Activated CD4-positive, alpha-beta T cell treated with anti-CD3 and anti-CD28 coated beads, Interleukin-2, amount 10 ng/mL, durations not matched to agents 24 days and 14 days (primary cell): ENCODE data around the gene ADARB2. TPM values are rescaled to one million over a fixed set of nuclear protein-coding genes. Genes with fewer than 3 reads are reported as not detected.

Source experiments
- DNase-seq: peaks from one replicate; pipeline ENCODE4 v3.0.0; 2022
- H3K27ac Mint-ChIP-seq: one replicate; pipeline ENCODE4 v1.8.0; 2022; ENCODE audit warnings: mild to moderate bottlenecking, mixed read lengths
- H3K27me3 Mint-ChIP-seq: one replicate; pipeline ENCODE4 v1.8.0; 2022; ENCODE audit warnings: mixed read lengths
- H3K36me3 Mint-ChIP-seq: one replicate; pipeline ENCODE4 v1.8.0; 2022; ENCODE audit warnings: low read depth, mild to moderate bottlenecking, mixed read lengths
- H3K4me1 Mint-ChIP-seq: one replicate; pipeline ENCODE4 v1.8.0; 2021; ENCODE audit warnings: mixed read lengths
- H3K4me3 Mint-ChIP-seq: one replicate; pipeline ENCODE4 v1.8.0; 2022; ENCODE audit warnings: mild to moderate bottlenecking, moderate library complexity, mixed read lengths
- H3K9me3 Mint-ChIP-seq: one replicate; pipeline ENCODE4 v1.8.0; 2021; ENCODE audit warnings: mixed read lengths
- intact Hi-C: fragments of 100-400 bp; cut with micrococcal nuclease; formaldehyde crosslinking; loops from one replicate; pipeline ENCODE4 v1.15.1; 2023
- total RNA-seq: library from RNA; stranded (reverse); gene quantifications from 2 replicates; pipeline ENCODE4 v1.2.3, GENCODE V29; 2022

Gene ADARB2
- total RNA-seq, 1 donor from 2014 or later: not detected

DNA sequence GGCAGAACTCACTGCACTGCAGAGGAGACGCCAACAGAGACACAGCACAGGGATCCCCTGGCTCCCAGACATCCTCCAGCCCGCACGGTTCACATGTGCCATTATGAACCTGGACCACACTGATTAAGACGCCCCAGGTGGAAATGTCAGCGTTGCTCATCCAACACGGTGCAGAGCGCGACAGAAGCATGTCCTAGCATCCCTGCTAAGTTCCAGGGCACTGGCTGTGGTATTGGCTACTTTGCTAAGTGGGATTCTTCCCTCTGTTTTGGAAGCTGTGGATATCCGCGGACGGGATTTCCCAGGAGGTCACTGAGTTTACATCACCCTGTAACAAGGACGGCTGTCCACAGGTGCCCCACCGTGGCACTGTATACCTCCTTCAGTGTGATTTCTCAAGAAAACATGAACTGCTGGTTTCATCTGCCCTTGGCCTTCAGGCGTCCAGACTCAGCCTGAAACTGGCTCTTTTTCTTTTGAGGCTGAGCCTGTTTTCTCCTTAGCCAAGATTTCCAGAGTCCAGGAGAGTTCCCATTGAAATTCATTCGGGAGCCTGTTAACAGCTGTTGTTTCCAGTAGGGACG lies 357.1 kb downstream of the ADARB2 start:
- Mint-ChIP-seq H3K4me1 (no peaks in the 10 kb centered on the region), H3K9me3 (no peaks in the 10 kb centered on the region), H3K4me3 (no peak overlapping the region), H3K27me3 (peaks cover 28% of the 10 kb centered on the region), H3K36me3 (no peaks in the 10 kb centered on the region), H3K27ac (no peak overlapping the region)
- DNase-seq: no peak
- intact Hi-C loops: no loop called here

DNA sequence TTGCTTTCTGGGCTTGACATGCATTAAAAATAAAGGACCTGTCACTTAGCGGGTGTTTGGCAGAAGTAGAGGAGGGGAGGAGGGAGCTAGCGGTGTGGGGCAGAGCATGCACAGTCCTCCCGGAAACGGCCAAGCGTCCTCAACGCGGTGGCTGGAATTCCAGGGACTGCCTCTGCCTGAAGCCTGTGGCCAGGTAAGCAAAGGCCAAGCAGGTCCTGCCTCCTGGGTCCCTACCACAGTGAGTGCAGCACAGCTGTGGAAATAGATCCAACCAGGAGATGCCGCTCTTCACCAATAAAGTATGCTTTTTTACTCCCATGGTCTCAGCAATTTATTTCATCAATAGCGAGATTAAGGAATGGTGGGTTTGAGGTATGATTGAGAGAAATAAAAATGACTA lies 357.7 kb downstream of the ADARB2 start:
- no peak for DNase-seq
- Mint-ChIP-seq H3K27ac (no peak overlapping the region), H3K9me3 (no peaks in the 10 kb centered on the region), H3K36me3 (no peaks in the 10 kb centered on the region), H3K4me3 (no peak overlapping the region), H3K4me1 (no peaks in the 10 kb centered on the region), H3K27me3 (peaks cover 27% of the 10 kb centered on the region)
- intact Hi-C loops: no loop called here

DNA sequence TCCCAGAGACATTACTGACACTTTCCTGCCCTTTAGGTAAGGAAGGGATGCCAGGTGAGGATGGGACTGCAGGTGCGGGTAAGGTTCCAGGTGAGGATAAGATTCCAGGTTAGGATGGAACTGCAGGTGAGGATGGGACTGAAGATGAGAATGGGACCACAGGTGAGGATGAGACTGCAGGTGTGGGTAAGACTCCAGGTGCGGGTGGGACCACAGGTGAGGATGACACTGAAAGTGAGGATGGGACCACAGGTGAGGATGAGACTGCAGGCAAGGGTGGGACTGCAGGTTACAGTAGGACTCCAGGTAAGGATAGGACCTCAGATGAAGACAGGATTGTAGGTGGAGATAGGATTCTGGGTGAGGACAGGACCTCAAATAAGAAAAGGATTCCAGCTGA lies 358.9 kb downstream of the ADARB2 start:
- H3K27me3 Mint-ChIP-seq: peaks cover 21% of the 10 kb centered on the region
- intact Hi-C loops: no loop called here
- H3K9me3 Mint-ChIP-seq: no peaks in the 10 kb centered on the region
- no peaks in the 10 kb centered on the region for H3K4me1 Mint-ChIP-seq
- H3K27ac Mint-ChIP-seq: no peak overlapping the region
- no peak overlapping the region for H3K4me3 Mint-ChIP-seq
- no peaks in the 10 kb centered on the region for H3K36me3 Mint-ChIP-seq
- no peak for DNase-seq

DNA sequence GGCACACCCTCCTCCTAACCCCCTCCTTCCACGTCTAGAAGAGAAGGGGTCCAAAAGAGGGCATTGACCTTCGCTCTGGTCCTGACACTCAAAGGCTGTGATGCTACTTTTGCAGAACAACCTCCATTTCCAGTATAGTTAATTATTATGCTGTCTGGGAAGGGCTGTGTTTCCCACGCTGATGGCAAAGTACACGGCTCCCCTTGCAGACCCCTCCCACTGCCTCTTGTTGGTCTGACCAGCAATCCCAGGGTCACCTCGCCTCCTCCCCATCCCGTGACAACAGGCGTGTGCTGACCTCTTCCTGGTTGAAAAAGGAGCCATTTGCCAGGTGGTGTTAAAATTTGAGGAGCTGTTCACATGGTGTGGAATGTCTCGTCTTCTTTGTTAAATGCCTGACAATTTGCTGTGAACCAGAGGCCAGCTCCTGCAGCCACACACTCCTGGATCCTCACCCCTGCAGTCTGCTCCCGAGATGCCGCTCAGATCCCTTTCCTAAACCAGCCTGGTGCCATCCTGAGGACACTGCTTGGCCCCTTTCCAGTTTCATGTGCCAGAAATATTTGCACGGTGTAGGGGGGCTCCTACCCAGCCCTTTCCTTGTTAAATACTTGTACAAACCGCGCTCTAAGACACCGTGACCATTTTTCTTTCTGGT lies 359.5 kb downstream of the ADARB2 start:
- H3K27ac Mint-ChIP-seq: no peak overlapping the region
- intact Hi-C loops: no loop called here
- no peak for DNase-seq
- H3K27me3 Mint-ChIP-seq: peaks cover 19% of the 10 kb centered on the region
- H3K4me1 Mint-ChIP-seq: no peaks in the 10 kb centered on the region
- no peaks in the 10 kb centered on the region for H3K36me3 Mint-ChIP-seq
- H3K9me3 Mint-ChIP-seq: no peaks in the 10 kb centered on the region
- no peak overlapping the region for H3K4me3 Mint-ChIP-seq

DNA sequence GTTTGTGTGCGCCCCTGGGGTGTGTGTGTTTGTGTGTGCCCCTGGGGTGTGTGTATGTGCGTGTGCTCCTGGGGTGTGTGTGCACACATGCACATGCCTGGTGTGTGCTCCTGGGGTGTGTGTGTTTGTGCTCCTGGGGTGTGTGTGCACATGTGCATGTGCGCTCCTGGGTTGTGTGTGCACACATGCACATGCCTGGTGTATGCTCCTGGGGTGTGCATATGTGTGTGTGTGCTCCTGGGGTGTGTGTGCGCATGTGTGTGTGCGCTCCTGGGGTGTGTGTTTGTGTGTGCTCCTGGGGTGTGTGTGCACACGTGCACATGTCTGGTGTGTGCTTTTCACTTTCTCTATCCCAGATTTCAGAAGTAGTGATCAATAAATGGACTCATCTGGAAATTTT lies 360.1 kb downstream of the ADARB2 start:
- Mint-ChIP-seq H3K27me3 (peaks cover 19% of the 10 kb centered on the region), H3K27ac (no peak overlapping the region), H3K4me3 (no peak overlapping the region), H3K9me3 (no peaks in the 10 kb centered on the region), H3K4me1 (no peaks in the 10 kb centered on the region), H3K36me3 (no peaks in the 10 kb centered on the region)
- intact Hi-C loops: no loop called here
- no peak for DNase-seq

DNA sequence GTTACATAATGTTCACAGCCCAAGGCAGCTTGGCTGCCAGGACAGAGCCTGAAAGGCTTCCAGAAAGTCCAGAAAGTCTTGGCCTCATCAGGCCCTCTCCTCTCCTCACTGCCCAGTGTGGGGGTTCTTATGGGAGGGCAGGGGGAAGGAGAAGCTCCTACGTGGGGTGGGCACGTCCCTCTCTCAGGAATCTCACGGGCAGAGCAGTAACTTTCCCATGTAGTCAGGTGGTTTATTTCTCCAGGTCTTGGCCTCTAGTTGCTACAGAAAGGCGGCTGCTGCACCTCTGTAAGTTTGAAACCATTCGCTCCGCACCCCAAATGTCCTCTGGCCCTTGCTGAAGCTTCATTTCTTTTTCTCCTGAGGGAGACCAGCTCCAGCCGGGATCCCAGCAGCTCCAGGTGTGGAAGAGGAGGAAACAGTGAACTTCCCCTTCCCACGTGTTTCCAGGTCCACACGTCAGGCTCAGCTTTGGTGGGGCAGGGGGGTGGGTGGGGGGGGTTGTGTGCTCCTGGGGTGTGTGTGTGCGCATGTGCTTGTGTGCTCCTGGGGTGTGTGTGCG lies 360.9 kb downstream of the ADARB2 start:
- Mint-ChIP-seq H3K27ac (no peak overlapping the region), H3K36me3 (no peaks in the 10 kb centered on the region), H3K27me3 (peaks cover 17% of the 10 kb centered on the region), H3K4me1 (no peaks in the 10 kb centered on the region), H3K4me3 (no peak overlapping the region), H3K9me3 (no peaks in the 10 kb centered on the region)
- intact Hi-C loops: no loop called here
- no peak for DNase-seq

DNA sequence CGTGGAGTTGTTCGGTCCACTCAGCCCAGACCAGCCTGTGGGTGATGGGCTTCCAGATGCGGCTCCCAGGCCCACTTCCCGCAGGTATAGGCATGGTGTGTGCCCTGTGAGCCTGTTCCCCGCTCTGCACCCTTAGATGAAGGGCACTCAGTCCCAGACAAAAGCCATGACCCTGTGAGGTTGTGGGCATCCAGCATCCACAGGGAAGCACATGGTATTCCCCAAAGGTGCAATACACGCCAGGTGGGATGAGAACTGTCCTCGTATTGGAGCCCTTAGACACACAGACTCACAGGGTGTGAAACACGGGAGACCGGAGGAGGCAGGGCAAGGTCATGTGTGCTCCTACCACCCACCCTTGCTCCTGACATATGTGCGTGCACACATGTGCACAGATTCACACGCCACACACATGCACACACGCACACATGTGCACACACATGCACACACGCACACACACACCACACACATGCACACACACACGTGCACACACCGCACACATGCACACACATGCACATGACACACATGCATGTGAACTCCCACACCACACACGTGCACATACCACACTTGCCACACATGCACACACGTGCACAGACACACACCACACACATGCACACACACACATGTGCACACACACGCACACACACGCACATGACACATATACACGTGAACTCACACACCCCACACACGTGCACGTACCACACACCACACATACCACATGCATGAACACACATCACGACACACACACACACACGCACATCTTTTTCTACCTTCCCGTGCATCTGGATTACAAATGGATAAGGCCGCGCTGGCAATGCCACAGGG lies 361.8 kb downstream of the ADARB2 start:
- intact Hi-C loops: no loop called here
- Mint-ChIP-seq H3K9me3 (no peaks in the 10 kb centered on the region), H3K4me3 (no peak overlapping the region), H3K27ac (no peak overlapping the region), H3K36me3 (no peaks in the 10 kb centered on the region), H3K4me1 (no peaks in the 10 kb centered on the region), H3K27me3 (peaks cover 16% of the 10 kb centered on the region)
- DNase-seq: no peak

DNA sequence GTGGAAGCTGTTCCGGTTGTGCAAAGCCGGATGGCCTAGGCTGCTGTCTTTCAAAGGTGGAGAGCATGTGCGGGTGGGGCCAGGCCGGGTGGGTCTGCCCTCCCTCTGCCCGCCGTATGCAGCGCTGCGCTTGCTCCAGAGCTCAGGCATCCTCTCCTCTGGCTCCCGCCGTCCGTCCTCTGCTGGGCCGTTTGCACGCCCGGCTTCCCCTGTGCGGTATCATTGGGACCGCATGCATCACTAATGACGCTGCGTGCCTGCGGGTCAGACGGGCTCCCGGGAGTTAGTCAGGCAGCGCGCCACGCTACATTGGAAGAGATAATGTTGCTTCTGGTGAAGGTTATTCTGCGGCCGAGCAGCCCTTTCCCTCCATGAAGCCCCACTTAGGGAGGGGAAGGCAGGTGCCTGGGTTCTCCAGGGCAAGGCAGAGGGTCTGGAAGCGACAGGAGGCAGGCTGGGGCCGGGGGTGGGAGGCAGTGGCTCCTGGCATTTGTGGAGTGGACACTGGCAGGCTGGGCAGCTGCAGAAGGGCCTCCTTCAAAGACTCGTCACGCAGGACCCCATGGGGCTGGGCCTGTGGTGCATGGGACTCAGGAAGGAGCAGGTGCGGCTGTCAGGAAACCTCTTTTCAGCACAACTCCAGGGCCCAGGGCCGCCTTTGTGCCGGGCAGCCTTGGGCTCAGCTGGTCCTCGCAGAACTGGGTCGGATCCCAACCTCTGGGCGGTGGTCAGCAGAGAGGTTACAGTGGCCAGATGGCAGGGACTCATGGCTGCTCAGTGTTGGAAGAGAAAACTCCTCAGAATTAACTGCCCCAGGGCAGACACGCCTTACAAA lies 362.6 kb downstream of the ADARB2 start:
- intact Hi-C loops: no loop called here
- Mint-ChIP-seq H3K9me3 (no peaks in the 10 kb centered on the region), H3K4me3 (no peak overlapping the region), H3K36me3 (no peaks in the 10 kb centered on the region), H3K4me1 (no peaks in the 10 kb centered on the region), H3K27me3 (peaks cover 19% of the 10 kb centered on the region), H3K27ac (no peak overlapping the region)
- no peak for DNase-seq

DNA sequence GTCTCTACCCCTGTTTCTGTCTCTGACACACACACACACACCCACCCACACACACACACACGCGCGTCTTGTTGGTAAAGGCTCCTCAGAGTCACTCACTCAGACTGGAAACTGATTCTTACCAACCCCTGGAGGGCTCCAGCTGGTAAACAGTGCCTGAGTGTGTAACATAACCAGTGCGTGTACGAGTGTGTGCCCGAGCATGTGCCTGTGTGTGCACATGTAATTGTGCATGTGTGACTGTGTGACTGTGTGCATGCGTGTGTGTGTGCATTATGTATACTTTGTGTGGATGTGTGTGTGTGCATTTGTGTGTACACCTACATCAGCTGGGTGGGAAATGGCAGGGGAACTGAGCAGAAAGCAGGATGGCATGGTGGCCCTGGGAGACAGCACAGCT lies 364.0 kb downstream of the ADARB2 start:
- no peaks in the 10 kb centered on the region for H3K4me1 Mint-ChIP-seq
- intact Hi-C loops: no loop called here
- H3K27ac Mint-ChIP-seq: no peak overlapping the region
- no peaks in the 10 kb centered on the region for H3K9me3 Mint-ChIP-seq
- no peak for DNase-seq
- H3K27me3 Mint-ChIP-seq: peaks cover 8% of the 10 kb centered on the region
- no peak overlapping the region for H3K4me3 Mint-ChIP-seq
- H3K36me3 Mint-ChIP-seq: no peaks in the 10 kb centered on the region

DNA sequence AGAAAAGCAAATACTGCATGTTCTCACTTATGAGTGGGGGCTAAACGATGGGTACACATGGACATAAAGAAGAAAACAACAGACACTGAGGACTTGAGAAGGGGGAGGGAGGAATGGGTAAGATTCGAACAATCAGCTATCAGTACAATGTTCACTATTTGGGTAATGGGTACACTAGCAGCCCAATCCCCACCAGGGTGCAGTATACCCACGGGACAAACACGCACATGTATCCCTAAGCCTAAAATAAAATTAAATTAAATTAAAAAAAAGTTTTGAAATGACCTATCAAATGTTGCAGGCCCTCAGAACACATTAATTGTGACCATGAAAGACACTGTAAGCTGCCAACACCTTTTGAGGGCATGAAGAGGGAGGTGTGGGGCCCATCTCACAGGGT lies 365.1 kb downstream of the ADARB2 start:
- Mint-ChIP-seq H3K27me3 (peaks cover 8% of the 10 kb centered on the region), H3K9me3 (no peaks in the 10 kb centered on the region), H3K4me1 (no peaks in the 10 kb centered on the region), H3K36me3 (no peaks in the 10 kb centered on the region), H3K4me3 (no peak overlapping the region), H3K27ac (no peak overlapping the region)
- DNase-seq: no peak
- intact Hi-C loops: no loop called here

DNA sequence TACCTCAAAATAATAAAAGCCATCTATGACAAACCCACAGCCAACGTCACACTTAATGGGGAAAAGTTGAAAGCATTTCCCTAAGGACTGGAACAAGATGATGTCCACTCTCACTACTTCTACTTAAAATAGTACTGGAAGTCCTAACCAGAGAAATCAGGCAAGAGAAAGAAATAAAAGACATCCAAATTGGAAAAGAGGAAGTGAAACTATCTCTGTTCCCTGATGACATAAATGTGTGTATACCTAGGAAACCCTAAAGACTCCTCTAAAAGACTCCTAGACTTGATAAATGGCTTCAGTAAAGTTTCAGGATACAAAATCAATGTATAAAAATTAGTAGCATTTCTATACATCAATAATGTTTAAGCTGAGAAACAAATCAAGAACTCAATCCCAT lies 367.0 kb downstream of the ADARB2 start:
- no peaks in the 10 kb centered on the region for H3K9me3 Mint-ChIP-seq
- H3K27ac Mint-ChIP-seq: no peak overlapping the region
- no peak overlapping the region for H3K4me3 Mint-ChIP-seq
- DNase-seq: no peak
- H3K36me3 Mint-ChIP-seq: no peaks in the 10 kb centered on the region
- no peaks in the 10 kb centered on the region for H3K4me1 Mint-ChIP-seq
- intact Hi-C loops: no loop called here
- H3K27me3 Mint-ChIP-seq: peaks cover 11% of the 10 kb centered on the region

DNA sequence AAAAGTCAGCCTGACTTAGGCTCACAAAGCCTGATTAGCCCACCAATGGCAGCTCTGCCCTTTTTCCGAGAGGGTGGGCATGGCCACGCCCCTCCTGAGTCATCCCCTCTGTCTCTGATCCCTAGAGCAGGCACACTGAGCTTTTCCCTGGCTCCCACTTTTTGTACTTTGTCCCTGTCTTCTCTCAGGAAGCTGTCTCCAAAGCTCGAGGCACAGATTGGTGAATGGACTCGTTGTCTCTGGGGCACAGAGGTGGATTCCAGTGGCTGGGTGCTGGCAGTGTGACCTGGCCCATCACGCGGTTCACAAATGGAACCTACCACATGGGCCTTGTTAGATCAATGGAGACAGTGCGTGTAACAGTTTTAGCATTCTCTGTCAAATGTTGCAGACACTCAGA lies 367.7 kb downstream of the ADARB2 start:
- no peaks in the 10 kb centered on the region for H3K9me3 Mint-ChIP-seq
- H3K4me1 Mint-ChIP-seq: no peaks in the 10 kb centered on the region
- intact Hi-C loops: no loop called here
- H3K27me3 Mint-ChIP-seq: peaks cover 14% of the 10 kb centered on the region
- no peak overlapping the region for H3K27ac Mint-ChIP-seq
- H3K36me3 Mint-ChIP-seq: no peaks in the 10 kb centered on the region
- H3K4me3 Mint-ChIP-seq: no peak overlapping the region
- DNase-seq: no peak

DNA sequence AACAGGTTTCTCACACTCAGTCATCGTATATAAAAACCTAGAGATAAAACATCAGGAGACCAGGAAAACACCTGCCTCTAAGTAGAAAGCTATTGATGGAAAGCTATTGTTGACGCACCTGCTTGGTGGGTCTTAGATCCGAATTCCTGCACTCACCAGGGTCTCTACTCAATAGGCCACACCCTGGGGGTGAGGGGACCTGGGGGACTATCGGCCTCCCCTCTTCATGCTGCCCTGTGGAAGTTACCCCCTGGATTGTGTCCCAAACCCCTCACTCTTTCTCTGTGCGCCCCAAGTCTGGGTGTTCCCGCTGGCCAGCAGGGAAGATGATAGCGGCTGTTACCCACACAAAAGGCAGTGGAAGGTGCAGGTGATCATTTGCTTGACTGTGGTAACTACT lies 368.1 kb downstream of the ADARB2 start:
- Mint-ChIP-seq H3K4me3 (no peak overlapping the region), H3K4me1 (no peaks in the 10 kb centered on the region), H3K27ac (no peak overlapping the region), H3K36me3 (no peaks in the 10 kb centered on the region), H3K9me3 (no peaks in the 10 kb centered on the region), H3K27me3 (peaks cover 15% of the 10 kb centered on the region)
- DNase-seq: no peak
- intact Hi-C loops: no loop called here

DNA sequence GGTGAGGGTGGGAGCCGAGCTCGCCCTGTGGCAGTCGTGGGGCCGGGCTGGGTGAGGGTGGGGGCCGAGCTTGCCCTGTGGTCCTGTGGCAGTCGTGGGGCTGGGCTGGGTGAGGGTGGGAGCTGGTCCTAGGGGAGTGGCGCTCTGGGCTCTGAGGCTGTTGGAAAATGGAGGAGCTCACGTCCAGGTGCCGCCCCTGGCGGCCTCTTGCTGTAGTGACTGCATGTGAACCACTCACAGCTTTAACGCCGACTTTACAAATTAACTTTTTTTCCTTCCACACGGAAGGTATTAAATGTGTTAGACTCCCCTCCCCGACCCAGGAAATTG lies 368.5 kb downstream of the ADARB2 start:
- no peak overlapping the region for H3K27ac Mint-ChIP-seq
- no peaks in the 10 kb centered on the region for H3K9me3 Mint-ChIP-seq
- peak; percentile 65 for DNase-seq
- no peaks in the 10 kb centered on the region for H3K36me3 Mint-ChIP-seq
- no peaks in the 10 kb centered on the region for H3K4me1 Mint-ChIP-seq
- peaks cover 15% of the 10 kb centered on the region for H3K27me3 Mint-ChIP-seq
- intact Hi-C loops: no loop called here
- no peak overlapping the region for H3K4me3 Mint-ChIP-seq
